Globus pallidus (tissue), 1 donor: ENCODE measurements around the gene CYB561A3.
A peak's percentile ranks its signal among the peaks of the same experiment; 100 is the strongest.

Source experiments
- DNase-seq: peaks from one replicate; pipeline ENCODE4 v3.0.0-alpha.2; 2015; ENCODE audit warnings: low spot score

The CYB561A3 gene

DNA sequence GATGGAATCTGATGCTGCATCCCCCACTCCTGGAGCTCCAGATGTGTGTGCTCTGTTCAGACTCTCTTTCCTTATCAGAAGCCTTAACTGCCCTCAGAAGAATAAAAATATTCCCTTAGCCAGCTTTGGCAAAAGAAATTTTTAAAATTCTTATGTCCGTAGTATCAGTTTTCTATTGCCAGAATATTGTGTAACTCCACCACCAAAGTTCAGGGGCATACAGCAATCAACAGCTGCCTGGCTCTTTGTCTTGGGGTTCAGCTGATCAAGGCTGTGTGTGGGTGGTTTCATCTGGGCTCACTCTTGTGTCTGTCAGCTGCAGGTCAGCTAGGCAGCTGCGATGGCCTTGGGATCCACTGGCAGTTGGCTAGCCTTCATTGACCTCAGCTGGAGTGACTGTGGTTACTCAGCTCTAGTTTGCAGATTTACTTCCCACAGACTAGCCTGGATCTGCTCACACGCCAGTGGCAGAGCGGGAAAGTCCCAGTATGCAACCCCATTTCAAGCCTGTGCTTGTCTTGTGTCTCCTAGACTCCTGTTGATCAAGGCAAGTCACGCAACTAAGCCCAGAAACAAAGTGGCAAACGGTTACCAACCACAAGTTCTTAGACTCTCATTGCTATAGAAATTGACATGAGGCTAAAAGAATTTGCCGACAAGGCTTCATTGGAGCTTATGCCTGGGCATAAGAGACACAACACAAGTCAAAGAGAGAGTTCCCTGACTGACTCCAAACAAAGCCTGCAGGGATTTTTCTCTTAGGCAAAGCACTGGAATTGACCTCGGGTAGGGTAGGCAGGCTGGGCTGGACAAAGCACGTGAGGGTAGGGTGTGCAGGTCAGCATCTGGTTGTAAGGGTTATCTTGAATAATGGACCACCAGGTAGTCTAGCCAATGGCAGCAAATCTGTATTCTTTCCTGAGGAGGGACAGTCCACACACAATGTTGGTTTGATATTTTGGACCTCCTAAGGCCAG, 8.0 kb upstream of the CYB561A3 start:
- no peak for DNase-seq

DNA sequence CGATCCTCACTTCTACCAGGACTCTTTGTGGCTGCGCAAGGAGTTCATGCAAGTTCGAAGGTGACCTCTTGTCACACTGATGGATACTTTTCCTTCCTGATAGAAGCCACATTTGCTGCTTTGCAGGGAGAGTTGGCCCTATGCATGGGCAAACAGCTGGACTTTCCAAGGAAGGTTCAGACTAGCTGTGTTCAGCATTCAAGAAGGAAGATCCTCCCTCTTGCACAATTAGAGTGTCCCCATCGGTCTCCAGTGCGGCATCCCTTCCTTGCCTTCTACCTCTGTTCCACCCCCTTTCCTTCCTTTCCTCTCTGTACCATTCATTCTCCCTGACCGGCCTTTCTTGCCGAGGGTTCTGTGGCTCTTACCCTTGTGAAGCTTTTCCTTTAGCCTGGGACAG, 7.0 kb upstream of the CYB561A3 start:
- no peak for DNase-seq

DNA sequence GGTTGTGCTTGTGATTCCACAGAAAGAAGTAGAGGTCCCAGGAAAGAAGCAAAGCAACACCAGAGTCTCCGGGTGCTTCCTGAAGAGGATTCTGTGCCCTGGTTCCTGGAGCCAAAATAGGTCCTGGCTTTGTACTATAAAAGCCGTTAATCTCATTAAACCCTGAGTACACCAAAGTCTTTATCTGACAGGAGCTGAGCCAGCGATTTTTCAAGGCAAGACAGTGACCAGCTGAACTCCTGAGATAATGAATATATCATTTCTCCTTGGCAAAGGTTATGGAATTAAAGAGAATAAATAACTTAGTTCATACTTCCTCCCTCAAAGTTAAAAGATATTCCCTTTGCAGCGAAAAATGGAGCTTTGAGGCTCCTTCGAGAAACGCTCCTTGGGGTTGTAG, 5.7 kb upstream of the CYB561A3 start:
- no peak for DNase-seq

DNA sequence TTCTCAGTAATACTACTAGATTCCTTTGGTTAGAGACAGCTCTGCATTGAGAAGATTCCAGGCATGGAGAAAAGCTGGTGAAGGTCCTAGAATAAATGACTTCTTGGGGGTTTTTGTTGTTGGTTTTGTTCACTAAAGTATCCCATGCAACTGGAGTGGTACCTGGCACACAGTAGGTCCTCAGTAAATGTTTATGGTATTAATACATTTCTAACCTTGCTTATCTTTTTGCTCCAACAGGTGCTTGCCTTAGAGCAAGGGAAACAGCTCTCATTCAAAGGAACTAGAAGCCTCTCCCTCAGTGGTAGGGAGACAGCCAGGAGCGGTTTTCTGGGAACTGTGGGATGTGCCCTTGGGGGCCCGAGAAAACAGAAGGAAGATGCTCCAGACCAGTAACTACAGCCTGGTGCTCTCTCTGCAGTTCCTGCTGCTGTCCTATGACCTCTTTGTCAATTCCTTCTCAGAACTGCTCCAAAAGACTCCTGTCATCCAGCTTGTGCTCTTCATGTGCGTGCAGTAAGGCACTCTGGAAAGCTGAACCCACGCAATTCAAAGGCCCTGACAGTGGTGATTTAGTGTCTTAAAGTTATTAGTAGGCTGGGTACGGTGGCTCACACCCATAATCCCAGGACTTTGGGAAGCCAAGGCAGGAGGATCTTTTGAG, 2.5 kb upstream of the CYB561A3 start:
- DNase-seq = no peak

DNA sequence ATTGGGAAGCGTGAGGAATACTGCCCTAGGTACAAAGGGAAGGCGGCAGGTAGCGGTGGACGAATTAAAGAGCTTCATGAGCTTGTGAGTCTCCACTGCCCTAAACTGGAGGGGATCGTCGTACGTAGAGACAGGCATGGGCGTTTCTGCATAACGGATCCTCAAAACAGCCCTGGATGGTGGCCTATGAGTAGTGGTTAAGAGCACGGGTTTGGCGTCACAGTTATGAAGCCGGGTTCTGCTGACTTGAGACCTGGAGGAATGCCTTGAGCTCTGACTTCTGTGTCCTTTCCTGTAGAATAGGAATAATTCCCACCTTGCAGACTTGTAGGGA, 827 bp upstream of the CYB561A3 start:
- no peak for DNase-seq

DNA sequence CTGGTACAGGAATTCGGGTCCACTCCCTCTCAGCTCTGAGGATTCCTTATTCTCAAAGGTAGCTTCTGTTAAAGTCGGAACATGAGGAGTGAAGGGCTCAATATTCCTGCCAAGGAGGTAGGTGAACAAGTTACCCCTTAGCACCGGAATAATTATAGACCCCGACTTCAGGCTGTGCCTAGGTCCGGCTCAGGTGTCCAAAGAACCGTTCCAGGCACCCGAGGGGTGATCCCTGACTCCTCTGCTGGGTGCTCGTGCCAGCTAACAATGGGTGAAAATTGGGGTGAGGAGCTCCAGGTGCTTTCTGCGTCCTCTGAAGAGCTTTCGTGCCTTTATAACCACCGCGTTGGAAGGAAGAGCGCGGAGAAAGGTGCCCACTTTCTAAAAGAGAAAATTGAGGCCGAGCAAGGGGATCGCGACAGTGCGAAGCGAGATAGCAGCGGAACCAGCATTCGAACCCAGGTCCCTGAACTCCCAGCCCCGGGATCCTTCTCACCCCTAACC, 393 bp downstream of the CYB561A3 start:
- DNase-seq = no peak

DNA sequence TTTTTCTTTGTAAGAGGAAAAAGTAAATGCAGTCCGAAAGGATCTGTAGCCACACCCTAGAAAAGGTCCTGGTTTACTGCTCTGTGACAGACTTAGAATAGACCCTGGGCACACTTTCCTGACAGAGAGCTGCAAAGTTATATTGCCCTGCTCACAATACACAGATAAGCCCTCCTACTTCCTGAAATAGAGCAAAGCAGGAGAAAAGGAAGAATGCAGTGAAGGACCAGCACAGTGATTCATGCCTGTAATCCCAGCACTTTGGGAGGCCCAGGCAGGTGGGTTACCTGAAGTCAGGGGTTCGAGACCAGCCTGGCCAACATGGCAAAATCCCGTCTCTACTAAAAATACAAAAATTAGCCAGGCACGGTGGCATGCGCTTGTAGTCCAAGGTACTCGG, 2.2 kb downstream of the CYB561A3 start:
- DNase-seq = no peak

DNA sequence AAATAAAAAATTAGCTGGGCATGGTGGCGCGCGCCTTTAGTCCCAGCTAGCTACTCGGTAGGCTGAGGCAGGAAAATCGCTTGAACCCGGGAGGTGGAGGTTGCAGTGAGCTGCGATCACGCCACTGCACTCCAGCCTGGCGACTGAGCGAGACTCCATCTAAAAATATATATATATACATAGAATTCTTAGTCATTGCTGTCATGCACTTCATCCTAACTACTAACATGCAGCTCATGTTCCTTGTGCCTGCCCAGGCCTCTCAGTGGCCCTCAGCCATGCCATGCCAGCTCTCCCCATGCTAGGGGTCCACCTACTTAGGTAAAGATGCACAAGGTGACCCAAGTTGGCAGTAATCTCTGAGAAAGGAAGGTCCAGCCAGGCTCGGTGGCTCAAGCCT, 3.1 kb downstream of the CYB561A3 start:
- no peak for DNase-seq

DNA sequence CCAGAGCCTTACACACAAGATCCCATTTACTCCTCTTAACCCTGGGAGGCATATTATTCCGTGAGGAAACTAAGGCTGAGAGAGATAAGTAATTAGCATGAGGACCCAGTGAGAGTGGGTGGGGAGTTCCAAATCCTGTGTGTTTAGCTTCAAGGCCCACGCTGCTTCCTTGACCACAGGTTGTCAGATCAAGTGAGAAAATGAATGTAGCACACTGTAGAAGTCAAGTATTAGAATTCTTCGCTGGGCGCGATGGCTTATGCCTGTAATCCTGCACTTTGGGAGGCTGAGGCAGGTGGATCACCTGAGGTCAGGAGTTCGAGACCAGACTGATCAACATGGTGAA, 3.8 kb downstream of the CYB561A3 start:
- no peak for DNase-seq

DNA sequence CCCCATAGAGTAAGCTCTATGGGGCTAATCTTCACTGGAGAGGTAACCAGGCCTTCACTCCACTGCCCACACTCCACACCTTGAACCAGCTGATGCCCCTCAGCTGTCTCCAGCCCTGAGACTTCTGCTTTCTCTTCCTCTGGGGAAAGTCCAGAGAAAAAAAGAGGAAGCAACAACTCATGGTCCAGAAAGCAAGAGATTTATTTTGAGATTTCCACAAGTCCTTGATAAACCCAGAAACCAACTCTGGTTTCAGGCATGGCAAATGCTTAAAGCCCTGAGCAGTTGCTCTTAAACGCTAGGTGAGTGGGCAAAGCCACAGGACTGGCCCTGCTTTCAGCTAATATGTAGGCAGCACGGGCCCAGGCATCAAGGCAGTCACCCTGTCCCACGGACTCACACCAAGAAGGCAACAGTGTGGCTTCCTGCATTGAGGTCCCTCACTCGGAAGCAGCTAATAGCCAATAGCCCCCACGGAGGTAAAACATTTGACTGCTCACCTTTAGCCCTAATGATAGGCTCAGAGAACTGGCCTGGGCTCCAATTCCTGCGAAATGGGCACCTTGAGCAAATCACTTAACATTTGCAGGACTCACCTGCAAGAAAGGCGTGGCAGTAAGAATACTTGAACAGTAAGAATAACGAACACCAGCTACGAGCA, 4.3 kb downstream of the CYB561A3 start:
- DNase-seq = peak; percentile 40

DNA sequence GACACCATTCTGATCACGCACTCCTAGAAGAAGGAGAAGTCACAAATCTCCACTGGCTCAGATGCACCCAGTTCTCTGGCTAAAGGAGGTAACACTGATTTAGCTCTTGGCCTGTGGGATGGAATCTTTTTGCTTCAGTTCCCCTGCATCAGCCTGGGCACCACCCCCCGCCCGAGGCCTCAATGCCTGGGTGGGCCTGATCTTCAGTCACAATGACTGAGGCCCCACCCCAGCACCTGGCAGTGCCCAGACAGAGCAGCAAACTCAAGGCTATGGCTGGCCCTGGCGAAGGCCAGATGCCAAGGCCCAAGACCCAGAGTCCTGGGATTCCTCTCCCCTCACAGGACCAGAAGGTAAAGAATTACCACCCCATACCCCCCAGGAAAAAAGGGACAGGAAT, 5.0 kb downstream of the CYB561A3 start:
- no peak for DNase-seq

DNA sequence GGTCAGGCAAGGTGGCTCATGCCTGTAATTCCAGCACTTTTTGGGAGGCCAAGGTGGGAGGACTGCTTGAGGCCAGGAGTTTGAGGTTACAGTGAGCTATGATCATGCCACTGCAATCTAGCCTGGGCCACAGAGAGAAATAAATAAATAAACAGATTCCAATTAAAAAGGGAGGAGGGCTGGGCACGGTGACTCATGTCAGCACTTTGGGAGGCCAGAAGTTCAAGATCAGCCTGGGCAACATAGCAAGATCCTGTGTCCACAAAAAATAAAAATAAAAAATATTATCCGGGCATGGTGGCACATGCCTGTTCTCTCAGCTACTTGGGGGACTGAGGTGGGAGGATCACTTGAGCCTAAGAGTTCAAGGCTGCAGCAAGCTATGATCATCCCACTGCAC, 7.5 kb downstream of the CYB561A3 start:
- DNase-seq = no peak

DNA sequence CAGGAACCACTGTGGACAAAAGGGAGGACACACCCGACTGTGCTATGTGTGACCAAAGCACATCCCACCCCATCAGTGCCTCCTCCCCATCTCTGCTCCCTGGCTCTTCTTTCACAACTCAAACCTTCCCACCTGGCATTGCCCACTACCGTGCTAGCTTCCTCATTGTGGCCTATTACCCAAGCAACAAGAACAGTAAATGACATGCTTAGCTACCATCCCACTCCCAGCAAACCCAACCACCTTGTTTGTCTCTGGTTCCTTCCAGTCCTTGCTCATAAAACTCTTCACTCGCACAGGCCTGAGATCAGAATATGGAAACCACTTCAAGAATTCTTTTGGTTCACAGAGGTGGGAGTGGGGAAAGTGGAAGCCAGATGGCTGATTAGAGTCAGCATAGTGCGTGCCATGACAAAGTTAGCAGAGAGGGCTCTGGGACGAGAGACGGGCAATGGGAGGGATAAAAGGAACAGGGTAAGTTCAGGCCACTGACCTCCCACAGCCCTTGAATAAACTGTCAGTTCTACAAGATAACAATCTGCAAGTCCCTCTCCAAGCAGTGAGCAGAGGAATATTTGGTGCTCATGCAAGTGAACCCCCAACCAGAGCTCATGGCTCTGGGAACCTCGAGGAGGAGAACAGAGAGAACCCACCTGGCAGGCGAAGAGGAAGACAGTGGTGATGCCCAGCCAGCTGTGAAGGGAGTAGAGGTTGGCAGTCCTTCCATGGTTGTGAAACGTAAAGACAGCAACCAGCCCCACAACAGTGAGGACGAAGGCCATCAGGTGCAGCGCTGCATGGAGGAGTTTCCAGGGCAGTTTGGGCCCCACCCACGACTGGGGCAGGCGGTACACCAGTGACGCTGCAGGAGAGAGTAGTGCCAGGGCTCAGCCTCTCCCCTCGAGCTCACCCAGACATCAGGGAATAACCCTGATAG, 8.3 kb downstream of the CYB561A3 start:
- DNase-seq = no peak

DNA sequence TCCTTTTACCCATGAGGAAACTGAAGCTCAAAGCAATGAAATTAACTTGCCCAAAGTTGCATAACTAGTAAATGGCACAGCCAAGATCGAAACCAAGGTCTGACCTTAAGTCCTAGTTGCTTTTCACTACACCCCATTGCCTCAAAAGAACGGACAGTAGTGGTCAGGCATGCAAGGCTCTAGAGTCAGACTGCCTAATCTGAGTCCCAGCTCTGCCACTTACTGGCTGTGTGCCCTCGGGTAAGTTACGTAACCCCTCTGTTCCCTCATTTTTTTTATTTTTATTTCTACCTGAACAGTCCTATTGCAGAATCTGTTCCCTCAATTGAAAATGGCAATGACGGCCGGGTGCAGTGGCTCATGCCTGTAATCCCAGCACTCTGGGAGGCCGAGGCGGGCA, 9.6 kb downstream of the CYB561A3 start:
- no peak for DNase-seq

DNA sequence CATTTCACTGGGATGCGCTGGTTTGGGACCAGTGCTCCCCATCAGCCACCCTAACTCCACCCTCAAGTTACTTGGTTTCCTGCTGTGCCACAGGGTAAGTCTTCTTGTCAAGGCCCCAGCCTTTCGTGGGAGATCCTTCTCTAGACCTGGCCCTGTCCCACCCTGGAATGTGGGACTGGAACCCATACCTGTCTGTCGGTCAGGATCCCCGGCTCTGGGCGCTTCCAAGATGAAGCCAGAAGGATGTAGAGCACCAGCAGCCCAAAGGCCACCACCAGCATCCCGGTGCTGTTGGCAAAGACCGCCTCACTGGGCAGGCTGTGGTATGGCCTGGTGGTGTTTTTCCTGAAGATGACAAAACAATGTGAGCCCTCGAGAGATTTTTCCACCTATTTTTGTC, 10.9 kb downstream of the CYB561A3 start:
- DNase-seq = no peak

DNA sequence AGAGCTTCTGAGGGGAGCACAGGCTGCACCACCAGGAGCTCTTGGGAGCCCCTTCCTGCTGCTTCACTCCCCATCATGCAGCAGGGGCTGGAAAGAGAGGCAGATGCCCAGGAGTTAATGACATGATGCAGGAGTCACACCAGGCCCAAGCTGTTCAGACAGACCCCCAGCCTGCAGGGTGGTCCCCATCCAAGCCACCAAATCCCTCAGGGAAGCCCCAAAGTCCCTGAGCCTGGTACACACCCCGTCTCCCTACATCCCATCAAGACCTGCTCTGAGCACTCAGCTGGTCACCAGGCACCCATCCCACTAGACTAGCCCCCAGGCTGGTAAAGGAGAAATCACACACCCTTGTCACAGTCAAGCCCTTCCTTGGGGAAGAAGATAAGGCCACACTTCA, 11.3 kb downstream of the CYB561A3 start:
- no peak for DNase-seq

DNA sequence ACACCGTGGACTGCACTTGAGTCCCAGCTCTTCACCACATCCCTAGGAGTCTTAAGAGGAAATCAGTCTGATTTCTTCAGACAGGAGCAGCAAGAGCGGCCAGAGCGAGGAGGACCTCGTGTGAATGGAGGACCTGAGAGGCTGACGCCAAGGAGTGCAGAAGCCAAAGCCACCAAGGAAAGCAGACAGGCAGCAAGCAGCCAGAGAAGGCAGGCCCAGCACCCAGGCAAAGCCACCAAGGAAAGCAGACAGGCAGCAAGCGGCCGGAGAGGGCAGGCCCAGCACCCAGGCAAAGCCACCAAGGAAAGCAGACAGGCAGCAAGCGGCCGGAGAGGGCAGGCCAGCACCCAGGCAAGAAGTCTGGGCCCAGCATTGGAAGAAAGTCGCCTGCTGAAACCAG, 11.8 kb downstream of the CYB561A3 start:
- DNase-seq = no peak

DNA sequence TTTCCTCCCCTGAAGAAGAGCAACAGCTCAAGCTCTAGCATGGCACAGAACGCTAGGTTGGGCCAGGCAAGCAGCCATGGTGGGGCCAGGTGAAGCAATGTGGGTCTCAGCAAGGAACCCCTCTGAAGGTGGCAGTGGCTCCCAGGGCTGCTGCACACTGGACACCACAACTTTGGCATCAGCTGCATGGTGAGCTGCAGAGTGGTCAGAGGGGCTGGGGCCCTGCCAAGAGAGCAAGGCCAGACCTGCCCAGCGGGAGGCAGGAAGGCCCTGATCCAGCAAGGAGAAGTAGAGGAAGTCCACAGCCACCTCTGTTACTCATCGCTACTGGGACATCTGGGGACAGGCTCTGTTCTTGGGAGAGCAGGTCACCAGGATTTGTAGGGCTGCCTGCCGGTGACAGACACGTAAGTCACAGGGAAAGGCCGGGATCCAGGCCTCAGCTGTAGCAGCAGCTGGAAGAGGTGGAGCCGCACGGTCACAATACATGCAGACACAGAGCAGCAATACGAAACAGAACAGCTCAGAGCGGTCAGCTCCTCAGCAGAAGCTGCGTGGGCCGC, 12.4 kb downstream of the CYB561A3 start:
- no peak for DNase-seq

DNA sequence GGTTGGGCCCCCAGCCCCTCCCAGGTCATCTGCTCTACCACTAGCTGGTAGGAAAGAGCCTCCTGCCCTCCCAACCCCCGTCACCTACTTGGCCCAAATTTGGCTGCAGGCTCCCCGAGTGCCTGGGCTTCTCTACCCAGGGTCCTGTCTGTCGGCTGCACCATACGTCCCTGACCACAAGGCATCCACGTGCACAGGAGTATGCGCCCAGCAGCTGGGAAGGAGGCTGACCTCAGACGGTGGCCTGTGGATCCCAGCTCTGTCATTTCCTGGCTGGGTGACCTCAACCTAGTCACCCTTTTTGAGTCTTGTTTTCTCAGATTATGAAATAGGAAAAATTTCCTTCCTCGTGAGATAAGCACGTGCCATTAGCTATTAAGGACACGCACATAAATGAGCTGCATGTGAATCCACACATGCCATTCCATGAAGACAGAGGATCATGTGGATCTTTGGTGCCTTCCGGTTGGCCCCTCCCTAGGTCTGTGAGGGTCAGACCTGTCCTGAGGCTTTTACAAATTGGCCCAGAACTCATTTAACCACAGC, 13.7 kb downstream of the CYB561A3 start:
- no peak for DNase-seq

DNA sequence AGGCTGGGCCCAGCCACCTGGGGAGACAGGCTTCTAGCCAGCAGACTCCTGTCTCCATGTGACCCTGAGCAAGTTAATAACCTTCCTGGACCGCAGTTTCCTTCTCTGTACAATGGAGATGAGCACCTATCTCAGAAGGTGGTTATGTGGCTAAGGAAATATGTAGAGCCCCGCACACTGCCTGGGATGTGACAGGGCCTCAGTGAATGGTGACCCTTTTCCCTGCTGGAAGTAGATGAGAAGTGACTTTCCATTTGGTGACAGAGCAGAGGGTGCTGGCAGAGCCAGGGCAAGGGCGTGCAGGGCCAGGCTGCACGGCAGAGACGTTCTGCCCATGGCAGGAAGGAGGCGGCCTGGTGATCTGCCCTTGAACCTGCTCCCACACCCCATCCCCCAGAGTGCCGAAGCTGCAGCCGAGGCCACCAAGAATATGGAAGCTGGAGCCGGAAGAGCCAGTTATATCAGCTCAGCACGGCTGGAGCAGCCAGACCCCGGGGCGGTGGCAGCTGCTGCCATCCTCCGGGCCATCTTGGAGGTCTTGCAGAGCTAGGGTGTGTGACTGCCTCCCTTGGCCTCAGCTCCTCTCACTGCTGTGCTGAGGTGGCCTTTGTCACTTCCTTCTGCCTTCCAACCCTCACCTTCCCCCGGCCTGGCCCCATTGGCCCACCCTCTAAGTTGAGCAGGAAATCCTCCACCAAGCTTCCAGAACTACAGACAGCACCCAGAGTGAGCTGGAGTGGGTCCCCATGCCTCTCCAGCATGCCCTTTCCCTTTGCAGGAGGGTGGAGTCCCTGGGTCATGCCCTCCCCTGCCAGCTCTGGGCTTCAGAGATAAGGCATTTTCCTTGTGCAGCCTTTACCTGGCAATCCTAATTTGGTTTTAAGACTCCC, 15.5 kb downstream of the CYB561A3 start:
- DNase-seq = no peak
